ENCODE data around the gene CLCN1. TPM values are rescaled to one million over a fixed set of nuclear protein-coding genes. Genes with fewer than 3 reads are reported as not detected.

CLCN1 gene
- total RNA-seq, 1 experiment from 2014 or later: 0.55 TPM

- no TSS peak for BruUV-seq (replicated peaks)
- DNase-seq (no peak), ATAC-seq (no peak)
- Histone ChIP-seq H3K27ac (ENCODE audit: low read length) (peak overlapping the region; percentile 87), H3K9me2 (replicated peaks; ENCODE audit: low read length) (no peaks in the 10 kb centered on the region), H3K4me3 (ENCODE audit: low read length) (peak overlapping the region; percentile 95), H3K9me3 (ENCODE audit: low read length) (no peaks in the 10 kb centered on the region), H3K36me3 (ENCODE audit: low read depth, low read length) (peaks cover 35% of the 10 kb centered on the region), H3F3A (ENCODE audit: low read length, unreplicated experiment) (no peaks in the 10 kb centered on the region), H2AFZ (ENCODE audit: low read length) (no peak overlapping the region), H3K9ac (ENCODE audit: low read length) (peak overlapping the region; percentile 99; the same call in 1 of the 2 replicates), H3K4me2 (ENCODE audit: low read length) (peak overlapping the region; percentile 99), H3K27me3 (ENCODE audit: low read length) (no peaks in the 10 kb centered on the region), H3K79me2 (ENCODE audit: low read length) (peaks cover 59% of the 10 kb centered on the region), H3K4me1 (ENCODE audit: insufficient read depth, low read length) (peaks cover 39% of the 10 kb centered on the region), H4K20me1 (ENCODE audit: low read length) (peaks cover 20% of the 10 kb centered on the region)
- intact Hi-C loops (cut with micrococcal nuclease): no loop called here
- TF ChIP-seq EZH2phosphoT487 (IDR thresholded peaks at IDR 0.05; ENCODE audit: borderline replicate concordance, low read length) (no peak), EZH2 (IDR thresholded peaks at IDR 0.05; ENCODE audit: low read length, unreplicated experiment) (no peak), CTCF (conservative IDR thresholded peaks at IDR 0.05; ENCODE audit: low read depth, low read length) (no peak)
- ChIA-PET CTCF (no interaction called here), POLR2A (ENCODE audit: unreplicated experiment) (interaction anchor here (0.6 kb wide), 1 partner anchor 11 kb away, joined by 3 read pairs; no protein-coding TSS in a partner anchor)
Measured at GRCh38 chr7:143290293-143290692, 25.6 kb upstream of the CLCN1 start.

GRCh38 chr7:143292876-143293275, 23.0 kb upstream of the CLCN1 start:
- no peak for TF ChIP-seq EZH2 (IDR thresholded peaks at IDR 0.05; ENCODE audit: low read length, unreplicated experiment)
- no peak for TF ChIP-seq EZH2phosphoT487 (IDR thresholded peaks at IDR 0.05; ENCODE audit: borderline replicate concordance, low read length)
- no peak for TF ChIP-seq CTCF (conservative IDR thresholded peaks at IDR 0.05; ENCODE audit: low read depth, low read length)
- peaks cover 43% of the 10 kb centered on the region for H3K4me1 ChIP-seq (ENCODE audit: insufficient read depth, low read length)
- no peak overlapping the region for H3K4me2 ChIP-seq (ENCODE audit: low read length)
- CTCF ChIA-PET: no interaction called here
- no peaks in the 10 kb centered on the region for H3K9me3 ChIP-seq (ENCODE audit: low read length)
- no peak overlapping the region for H3K27ac ChIP-seq (ENCODE audit: low read length)
- DNase-seq: no peak
- H2AFZ ChIP-seq (ENCODE audit: low read length): no peak overlapping the region
- H3K36me3 ChIP-seq (ENCODE audit: low read depth, low read length): peaks cover 54% of the 10 kb centered on the region
- ATAC-seq: no peak
- no peaks in the 10 kb centered on the region for H3K9me2 ChIP-seq (replicated peaks; ENCODE audit: low read length)
- H3K79me2 ChIP-seq (ENCODE audit: low read length): peaks cover 71% of the 10 kb centered on the region
- BruUV-seq (replicated peaks): no TSS peak
- peaks cover 33% of the 10 kb centered on the region for H4K20me1 ChIP-seq (ENCODE audit: low read length)
- intact Hi-C loops (cut with micrococcal nuclease): no loop called here
- no peak overlapping the region for H3K4me3 ChIP-seq (ENCODE audit: low read length)
- POLR2A ChIA-PET (ENCODE audit: unreplicated experiment): no interaction called here
- no peak overlapping the region for H3K9ac ChIP-seq (ENCODE audit: low read length)
- H3F3A ChIP-seq (ENCODE audit: low read length, unreplicated experiment): no peaks in the 10 kb centered on the region
- H3K27me3 ChIP-seq (ENCODE audit: low read length): no peaks in the 10 kb centered on the region

- CTCF ChIA-PET: interaction anchor here (0.6 to 1.8 kb wide), 4 partner anchors 38 to 408 kb away, joined by 3 to 6 read pairs (median 4); no protein-coding TSS in a partner anchor
- Histone ChIP-seq H3K27ac (ENCODE audit: low read length) (peak overlapping the region; percentile 17; the same call in 1 of the 2 replicates), H3K4me2 (ENCODE audit: low read length) (peak overlapping the region; percentile 27), H3K36me3 (ENCODE audit: low read depth, low read length) (peaks cover 77% of the 10 kb centered on the region), H3F3A (ENCODE audit: low read length, unreplicated experiment) (peaks cover 7% of the 10 kb centered on the region), H3K9me3 (ENCODE audit: low read length) (no peaks in the 10 kb centered on the region), H3K4me3 (ENCODE audit: low read length) (no peak overlapping the region), H3K4me1 (ENCODE audit: insufficient read depth, low read length) (peaks cover 56% of the 10 kb centered on the region), H2AFZ (ENCODE audit: low read length) (no peak overlapping the region), H3K9me2 (replicated peaks; ENCODE audit: low read length) (no peaks in the 10 kb centered on the region), H3K27me3 (ENCODE audit: low read length) (no peaks in the 10 kb centered on the region), H4K20me1 (ENCODE audit: low read length) (peaks cover 25% of the 10 kb centered on the region), H3K9ac (ENCODE audit: low read length) (no peak overlapping the region), H3K79me2 (ENCODE audit: low read length) (peaks cover 51% of the 10 kb centered on the region)
- no peak for TF ChIP-seq EZH2phosphoT487 (IDR thresholded peaks at IDR 0.05; ENCODE audit: borderline replicate concordance, low read length)
- no peak for TF ChIP-seq CTCF (conservative IDR thresholded peaks at IDR 0.05; ENCODE audit: low read depth, low read length)
- no peak for TF ChIP-seq EZH2 (IDR thresholded peaks at IDR 0.05; ENCODE audit: low read length, unreplicated experiment)
- intact Hi-C loops (cut with micrococcal nuclease): no loop called here
- DNase-seq: peak; percentile 75
- POLR2A ChIA-PET (ENCODE audit: unreplicated experiment): interaction anchor here (0.6 to 1.3 kb wide), 3 partner anchors 16 to 33 kb away, joined by 5 to 13 read pairs (median 7); partner anchors contain the start of gene GSTK1
- no TSS peak for BruUV-seq (replicated peaks)
- ATAC-seq: peak; percentile 77
Measured at GRCh38 chr7:143295870-143296269, 20.0 kb upstream of the CLCN1 start.
